T-helper 22 cell (primary cell): ENCODE measurements around the gene OR51D1.

Experiments used
- DNase-seq: peaks from one replicate; pipeline ENCODE4 v3.0.0-alpha.2; 2020; ENCODE audit warnings: low read depth

OR51D1 gene

GRCh38 chr11:4636962-4637661, at the start of gene OR51D1:
Gene OR51D1, plus strand, starts transcription at chr11:4637477. Its CDS starts 2,314 bp downstream, at chr11:4639791.
- peak; percentile 4 for DNase-seq

GRCh38 chr11:4589017-4589416, 48.3 kb upstream of the OR51D1 start:
- DNase-seq: no peak

- DNase-seq: no peak
Measured at GRCh38 chr11:4593739-4594138, 43.5 kb upstream of the OR51D1 start, which contains the start of gene OR52I1. Gene OR52I1, plus strand, starts transcription at chr11:4594039. Its CDS starts 0 bp downstream, at chr11:4594039.

GRCh38 chr11:4605057-4605456, 32.2 kb upstream of the OR51D1 start:
- no peak for DNase-seq

- no peak for DNase-seq
Measured at GRCh38 chr11:4606231-4607015, 30.9 kb upstream of the OR51D1 start.

- no peak for DNase-seq
Measured at GRCh38 chr11:4607096-4607495, 30.2 kb upstream of the OR51D1 start.

- DNase-seq: peak; percentile 87
Measured at GRCh38 chr11:4607781-4608666, 29.3 kb upstream of the OR51D1 start, which contains the start of gene TRIM68. Gene TRIM68, minus strand, starts transcription at chr11:4608231. Its CDS starts 2,727 bp downstream, at chr11:4605504.

- DNase-seq: no peak
Measured at GRCh38 chr11:4610258-4610935, 26.9 kb upstream of the OR51D1 start.

GRCh38 chr11:4611986-4612385, 25.3 kb upstream of the OR51D1 start:
- no peak for DNase-seq

- DNase-seq: no peak
Measured at GRCh38 chr11:4615856-4616444, 21.3 kb upstream of the OR51D1 start.

GRCh38 chr11:4619514-4619913, 17.8 kb upstream of the OR51D1 start:
- no peak for DNase-seq

- DNase-seq: no peak
Measured at GRCh38 chr11:4626207-4627099, 10.8 kb upstream of the OR51D1 start.

GRCh38 chr11:4636136-4636535, 1.1 kb upstream of the OR51D1 start:
- DNase-seq: no peak

GRCh38 chr11:4637662-4638047, 378 bp downstream of the OR51D1 start:
- DNase-seq: no peak

- no peak for DNase-seq
Measured at GRCh38 chr11:4639931-4640330, 2.7 kb downstream of the OR51D1 start.

- no peak for DNase-seq
Measured at GRCh38 chr11:4641501-4641900, 4.2 kb downstream of the OR51D1 start.

- no peak for DNase-seq
Measured at GRCh38 chr11:4642043-4642442, 4.8 kb downstream of the OR51D1 start.

- DNase-seq: no peak
Measured at GRCh38 chr11:4643076-4643475, 5.8 kb downstream of the OR51D1 start.

GRCh38 chr11:4643682-4644081, 6.4 kb downstream of the OR51D1 start, which contains the start of gene OR51E1:
Gene OR51E1, plus strand, starts transcription at chr11:4643982. Its CDS starts 8,545 bp downstream, at chr11:4652527.
- DNase-seq: no peak

- DNase-seq: no peak
Measured at GRCh38 chr11:4644233-4644632, 7.0 kb downstream of the OR51D1 start.
